Kidney capillary endothelial cell (primary cell): Measurements from ENCODE around the gene CDPF1.

Source experiments
- DNase-seq: peaks from one replicate; pipeline ENCODE4 v3.0.0-alpha.2; 2018; ENCODE audit warnings: low spot score

CDPF1 gene, protein sequence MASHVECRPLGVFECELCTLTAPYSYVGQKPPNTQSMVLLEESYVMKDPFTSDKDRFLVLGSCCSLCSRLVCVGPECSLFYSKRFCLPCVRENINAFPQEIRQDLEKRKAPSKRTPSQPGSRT

GRCh38 chr22:46250035-46250782 is at the start of gene CDPF1:
Gene CDPF1, minus strand, starts transcription at chr22:46250293. Its CDS starts 2,009 bp downstream, at chr22:46248284.
- DNase-seq, result peak; percentile 60

DNA sequence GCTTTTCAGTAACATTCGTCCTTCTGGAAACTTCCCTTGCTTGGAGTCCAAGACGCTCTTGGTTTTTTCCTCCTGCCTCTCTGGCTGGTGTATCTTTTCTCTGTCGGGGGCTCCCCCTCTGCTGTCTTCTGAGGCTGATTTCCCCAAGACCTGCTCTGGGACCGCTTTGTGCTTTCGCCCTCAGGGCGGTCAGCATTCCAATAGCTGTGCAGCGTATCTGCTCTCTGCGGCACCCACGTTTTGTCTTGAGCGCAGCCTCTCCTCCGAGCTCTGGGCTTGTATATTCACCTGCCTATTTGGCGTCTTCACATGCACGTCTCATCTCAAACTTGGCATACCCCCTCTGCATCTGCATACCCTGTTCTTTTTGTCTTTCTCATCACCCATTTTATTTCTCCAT is 49.0 kb upstream of the CDPF1 start:
- DNase-seq, result no peak

DNA sequence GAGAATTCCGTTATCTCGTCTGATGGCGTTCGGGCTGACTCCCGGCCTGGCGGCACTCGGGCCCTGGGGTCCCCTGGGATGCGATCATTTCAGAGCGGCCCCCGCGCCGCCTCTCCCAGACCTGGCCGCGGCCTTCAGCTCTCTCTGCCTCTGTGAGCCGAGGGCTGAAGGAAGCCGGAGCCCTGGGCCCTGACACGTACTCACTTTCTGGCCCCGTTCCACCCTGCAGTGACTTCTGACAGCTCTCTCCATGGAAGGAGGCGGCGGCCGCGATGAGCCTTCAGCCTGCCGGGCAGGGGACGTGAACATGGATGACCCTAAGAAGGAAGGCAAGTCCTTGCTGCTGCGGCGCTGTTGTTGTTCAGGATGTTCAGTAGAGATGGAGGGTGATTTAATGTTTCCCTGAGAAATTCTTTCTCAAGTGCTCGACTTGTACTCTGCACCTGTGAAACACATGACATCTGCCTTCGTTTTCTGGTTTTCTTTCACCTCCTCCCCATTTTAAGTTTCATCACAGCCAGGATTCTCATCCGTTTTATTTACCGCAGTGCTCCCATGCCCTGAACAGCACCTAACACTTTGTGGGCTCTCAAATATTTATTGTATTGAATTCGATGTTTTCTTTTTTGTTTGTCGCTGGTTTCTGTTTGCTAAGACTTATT is 47.2 kb upstream of the CDPF1 start:
- DNase-seq, result no peak

- peak; percentile 99 for DNase-seq
Observed at GRCh38 chr22:46296257-46297150, 46.4 kb upstream of the CDPF1 start, which contains the start of gene GTSE1. Gene GTSE1, plus strand, starts transcription at chr22:46296870. Its CDS starts 531 bp downstream, at chr22:46297401.

- no peak for DNase-seq
Observed at GRCh38 chr22:46295277-46295971, 45.3 kb upstream of the CDPF1 start.

DNA sequence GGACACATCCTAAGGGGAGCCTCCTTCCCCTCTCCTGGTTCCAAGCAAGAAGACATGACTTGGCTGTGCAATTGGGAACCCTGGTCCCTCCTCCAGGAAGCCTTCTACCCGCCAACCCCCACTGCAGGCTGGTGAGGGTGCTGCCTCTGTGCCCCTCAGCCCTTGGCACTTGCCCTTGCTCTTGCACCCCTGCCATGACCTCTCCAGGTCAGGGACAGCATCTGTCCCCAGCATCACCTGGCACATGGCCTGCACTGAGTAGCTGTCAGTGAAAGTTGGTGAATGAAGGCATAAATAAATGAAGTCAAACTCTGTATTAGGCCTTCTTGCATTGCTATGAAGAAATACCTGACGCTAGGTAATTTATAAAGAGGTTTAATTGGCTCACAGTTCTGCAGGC is 44.7 kb upstream of the CDPF1 start:
- DNase-seq, result no peak

DNA sequence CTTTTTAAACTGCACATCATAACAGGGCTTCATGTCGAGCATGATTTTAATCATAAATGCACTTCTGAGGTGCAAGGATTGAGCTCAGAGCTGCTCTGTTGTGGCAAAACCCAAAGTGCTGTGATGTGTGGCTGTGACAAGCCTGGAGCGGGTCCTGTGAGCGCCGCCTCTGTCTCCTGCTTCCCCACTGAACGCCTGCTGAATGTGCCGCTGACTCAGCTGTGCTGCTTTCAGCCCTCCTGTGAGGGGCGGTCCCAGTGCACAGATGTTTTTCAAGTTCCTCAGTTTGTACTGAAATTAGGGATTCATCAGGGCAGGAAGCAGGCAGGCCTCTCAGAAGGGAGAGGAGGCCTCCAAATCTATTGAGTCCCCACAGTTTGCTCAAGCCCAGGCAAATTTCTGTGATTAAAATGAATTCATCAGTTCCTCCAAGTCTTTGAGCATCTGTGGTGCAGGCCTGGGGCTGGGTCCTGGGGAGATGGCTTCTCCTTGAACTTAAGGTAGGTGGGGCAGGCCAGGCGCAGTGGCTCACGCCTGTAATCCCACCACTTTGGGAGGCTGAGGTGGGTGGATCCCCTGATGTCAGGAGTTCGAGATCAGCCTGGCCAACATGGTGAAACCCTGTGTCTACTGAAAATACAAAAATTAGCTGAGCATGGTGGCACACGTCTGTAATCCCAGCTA is 43.6 kb upstream of the CDPF1 start:
- DNase-seq, result no peak

- no peak for DNase-seq
Observed at GRCh38 chr22:46292732-46293131, 42.6 kb upstream of the CDPF1 start.

DNA sequence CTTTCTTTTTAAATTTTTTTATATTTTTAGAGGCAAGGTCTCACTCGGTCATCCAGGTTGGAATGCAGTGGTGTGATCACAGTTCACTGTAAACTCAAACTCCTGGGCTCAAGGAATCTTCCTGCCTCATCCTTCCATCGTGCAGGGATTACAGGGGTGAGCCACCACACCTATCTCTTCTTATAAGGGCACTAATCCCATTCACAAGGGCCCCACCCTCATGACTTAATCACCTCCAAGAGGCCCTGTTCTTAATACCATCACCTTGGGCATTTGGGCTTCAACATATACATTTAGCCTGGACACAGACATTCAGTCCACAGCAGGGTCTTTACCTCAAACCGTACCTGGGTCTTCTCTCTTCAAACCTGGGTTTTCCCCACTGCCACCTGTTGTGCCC is 42.1 kb upstream of the CDPF1 start:
- DNase-seq, result no peak

DNA sequence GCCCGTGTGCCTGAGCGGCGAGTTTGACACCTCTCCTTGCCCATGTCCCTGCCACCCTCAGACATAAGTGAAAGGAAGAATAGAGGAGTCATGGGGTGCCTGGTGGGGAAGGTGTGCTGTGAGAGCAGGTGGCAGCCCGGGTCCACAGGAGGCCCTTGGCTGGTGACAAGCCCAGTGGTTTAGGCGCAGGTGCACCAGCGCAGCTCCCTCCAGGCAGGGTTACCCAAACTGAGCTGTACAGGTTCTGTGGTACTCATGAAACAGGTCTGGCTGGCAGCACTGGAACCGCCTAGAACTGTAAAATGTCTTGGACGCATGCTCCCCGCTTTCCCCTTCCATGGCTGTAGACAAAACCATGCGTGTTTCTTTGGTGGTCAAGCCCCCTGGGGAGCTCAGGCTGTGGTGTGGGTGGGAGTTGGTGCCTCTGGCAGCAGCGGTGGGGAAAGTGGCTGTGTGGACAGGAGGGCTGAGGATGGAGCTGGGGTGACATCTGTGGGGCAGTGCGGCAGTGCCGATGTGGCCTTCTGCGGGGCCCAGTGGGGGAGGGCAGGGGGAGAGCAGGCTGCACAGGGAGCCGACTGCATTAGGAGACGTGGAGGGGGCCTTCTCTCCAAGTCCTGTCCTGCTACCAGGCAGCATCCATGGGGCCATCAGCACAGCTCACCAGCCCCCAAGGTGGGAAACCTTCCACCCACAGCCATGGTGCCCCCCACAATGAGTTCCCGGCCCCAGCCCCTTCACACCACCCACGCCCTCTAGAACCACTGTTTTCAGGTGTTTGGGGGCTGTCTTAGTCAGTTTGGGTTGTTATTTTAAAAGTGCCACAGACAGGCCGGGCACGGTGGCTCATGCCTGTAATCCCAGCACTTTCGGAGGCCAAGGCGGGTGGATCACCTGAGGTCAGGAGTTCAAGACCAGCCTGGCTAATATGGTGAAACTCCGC is 41.0 kb upstream of the CDPF1 start:
- DNase-seq, result no peak

DNA sequence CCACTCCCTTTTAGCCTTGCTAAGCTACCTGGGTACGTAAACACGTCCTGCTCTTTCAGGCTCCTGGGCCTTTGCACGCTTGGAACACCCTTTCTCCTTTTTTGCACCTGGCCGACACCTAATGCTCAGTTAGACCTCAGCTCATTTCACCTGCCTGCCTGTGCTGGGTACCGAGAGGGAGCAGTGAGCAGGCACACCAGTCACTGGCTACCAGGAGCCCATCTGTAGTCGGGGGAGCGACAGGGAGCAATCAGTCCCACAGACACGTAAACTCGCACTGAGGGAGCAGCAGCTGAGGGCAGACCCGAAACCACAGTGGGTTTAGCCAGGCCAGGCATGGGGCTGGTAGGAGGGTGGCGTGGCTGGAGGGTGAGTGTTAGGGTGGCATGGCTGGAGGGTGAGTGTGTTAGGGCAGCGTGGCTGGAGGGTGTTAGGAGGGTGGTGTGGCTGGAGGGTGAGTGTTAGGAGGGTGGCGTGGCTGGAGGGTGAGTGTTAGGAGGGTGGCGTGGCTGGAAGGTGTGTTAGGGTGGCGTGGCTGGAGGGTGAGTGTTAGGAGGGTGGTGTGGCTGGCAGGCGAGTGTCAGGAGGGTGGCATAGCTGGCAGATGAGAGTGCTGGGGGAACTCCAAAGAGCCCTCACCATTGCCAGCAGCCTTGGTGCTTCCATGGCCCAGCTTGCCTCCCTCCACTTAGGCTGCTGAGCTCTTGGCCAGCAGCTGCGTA is 40.2 kb upstream of the CDPF1 start:
- no peak for DNase-seq

- no peak for DNase-seq
Observed at GRCh38 chr22:46289244-46289891, 39.3 kb upstream of the CDPF1 start.

DNA sequence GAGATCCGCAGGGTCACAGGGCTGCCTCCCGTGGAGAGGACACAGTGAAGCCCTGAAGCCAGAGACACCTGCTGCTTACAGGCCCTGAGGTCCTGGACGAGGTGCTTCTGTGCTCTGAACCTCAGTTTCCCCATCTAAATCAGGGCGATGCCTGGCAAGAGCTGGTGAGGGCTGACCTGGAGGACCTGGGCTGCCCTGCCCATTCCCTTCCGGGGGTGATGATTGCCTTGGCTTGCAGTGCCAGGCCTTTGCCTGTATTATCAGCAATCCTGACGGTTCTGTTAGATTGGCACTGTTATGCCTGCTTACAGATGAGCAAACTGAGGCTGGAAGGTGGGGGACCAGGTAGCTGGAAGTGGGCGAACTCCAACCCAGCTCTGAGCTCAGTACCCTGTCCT is 38.8 kb upstream of the CDPF1 start:
- no peak for DNase-seq

DNA sequence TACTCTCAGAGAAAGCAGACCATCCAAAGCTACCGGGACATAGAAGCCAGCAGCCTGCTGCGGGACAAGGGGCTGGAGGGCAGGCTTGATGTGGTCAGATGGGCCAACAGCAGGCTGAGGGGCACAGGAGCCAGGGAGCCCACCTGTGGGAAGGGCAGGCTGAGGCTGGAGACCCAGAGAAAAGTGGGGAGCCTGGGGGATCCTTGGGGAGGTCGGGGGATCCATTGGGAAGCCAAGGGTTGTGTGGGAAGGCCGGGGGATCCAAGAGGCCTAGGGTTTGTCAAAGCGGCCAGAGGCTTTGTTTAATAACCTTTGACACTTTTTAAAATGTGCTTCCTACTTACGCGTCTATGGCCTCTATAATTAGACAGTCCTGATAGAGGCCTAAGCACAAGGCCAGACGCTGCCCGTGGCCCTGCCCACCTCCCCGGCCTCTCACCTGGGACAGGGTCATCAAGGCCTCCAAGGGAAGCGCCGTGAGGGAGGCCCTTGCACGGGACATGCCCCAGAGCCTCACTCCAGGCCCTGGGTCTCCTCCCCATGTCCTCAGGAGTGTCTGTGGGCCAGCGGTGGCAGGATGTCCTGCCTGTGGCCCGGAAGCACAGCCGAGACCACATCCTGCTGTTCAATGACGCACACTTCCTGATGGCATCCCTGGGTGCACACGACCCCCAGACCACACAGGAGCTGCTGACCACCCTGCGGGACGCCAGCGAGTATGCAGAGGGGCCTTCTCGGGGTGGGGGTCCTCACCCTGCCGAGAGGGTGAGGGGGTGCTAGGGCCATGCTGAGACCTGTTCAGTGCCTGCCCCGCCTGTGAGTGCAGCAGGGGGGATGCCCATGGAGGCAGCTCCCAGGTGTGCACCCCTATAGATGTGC is 38.0 kb upstream of the CDPF1 start:
- DNase-seq, result peak; percentile 90

- DNase-seq, result no peak
Observed at GRCh38 chr22:46286941-46287872, 37.1 kb upstream of the CDPF1 start.

DNA sequence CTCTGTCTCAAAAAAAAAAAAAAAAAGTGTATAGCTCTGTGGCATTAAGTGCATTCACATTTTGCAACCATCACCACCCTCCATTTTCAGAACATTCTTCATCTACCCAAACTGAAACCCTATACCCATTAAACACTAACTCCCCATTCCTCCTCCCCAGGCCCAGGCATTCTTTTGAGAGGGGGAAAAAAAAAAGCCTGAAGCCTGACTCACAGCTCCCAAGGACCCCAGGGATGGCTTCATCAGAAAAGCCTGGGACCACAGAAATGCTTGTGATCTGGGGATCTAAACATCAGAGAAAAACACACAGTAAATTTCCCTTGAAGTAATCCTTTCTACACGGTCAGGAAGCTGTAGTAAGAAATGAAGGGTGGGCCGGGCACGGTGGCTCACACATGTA is 35.9 kb upstream of the CDPF1 start:
- no peak for DNase-seq
